ENCODE measurements around the gene NSUN4. TPM values are rescaled to one million over a fixed set of nuclear protein-coding genes. Genes with fewer than 3 reads are reported as not detected.

The NSUN4 gene
- total RNA-seq, 1 experiment from 2014 or later, result 16.7 TPM

- Histone ChIP-seq H3K36me3 (no peaks in the 10 kb centered on the region; the same call in 1 of the 2 replicates), H3K27me3 (no peaks in the 10 kb centered on the region), H3K9me3 (peaks cover 4% of the 10 kb centered on the region; the same call in 1 of the 2 replicates), H3K4me3 (no peak within 1 kb of the TSS)
- no peak for DNase-seq
Observed at GRCh38 chr1:46394108-46394871, 53.7 kb downstream of the NSUN4 start, which contains the start of gene FAAH. FAAH (plus strand) TSS chr1:46394317; CDS start chr1:46394349, 32 bp downstream.

- no peaks in the 10 kb centered on the region; the same call in 1 of the 2 replicates for H3K36me3 ChIP-seq
- H3K4me3 ChIP-seq, result no peak overlapping the region
- H3K27me3 ChIP-seq, result no peaks in the 10 kb centered on the region
- peaks cover 4% of the 10 kb centered on the region; the same call in 1 of the 2 replicates for H3K9me3 ChIP-seq
- peak; percentile 39 for DNase-seq
Observed at GRCh38 chr1:46394872-46395465, 54.4 kb downstream of the NSUN4 start.

- H3K4me3 ChIP-seq, result no peak overlapping the region
- no peak for DNase-seq
- no peaks in the 10 kb centered on the region; the same call in 1 of the 2 replicates for H3K36me3 ChIP-seq
- no peaks in the 10 kb centered on the region for H3K27me3 ChIP-seq
- peaks cover 4% of the 10 kb centered on the region; the same call in 1 of the 2 replicates for H3K9me3 ChIP-seq
Observed at GRCh38 chr1:46396441-46397398, 56.1 kb downstream of the NSUN4 start.

- H3K36me3 ChIP-seq, result no peaks in the 10 kb centered on the region; the same call in 1 of the 2 replicates
- no peaks in the 10 kb centered on the region for H3K9me3 ChIP-seq
- no peak overlapping the region for H3K4me3 ChIP-seq
- no peaks in the 10 kb centered on the region for H3K27me3 ChIP-seq
- DNase-seq, result no peak
Observed at GRCh38 chr1:46399307-46399706, 58.7 kb downstream of the NSUN4 start.

DNA sequence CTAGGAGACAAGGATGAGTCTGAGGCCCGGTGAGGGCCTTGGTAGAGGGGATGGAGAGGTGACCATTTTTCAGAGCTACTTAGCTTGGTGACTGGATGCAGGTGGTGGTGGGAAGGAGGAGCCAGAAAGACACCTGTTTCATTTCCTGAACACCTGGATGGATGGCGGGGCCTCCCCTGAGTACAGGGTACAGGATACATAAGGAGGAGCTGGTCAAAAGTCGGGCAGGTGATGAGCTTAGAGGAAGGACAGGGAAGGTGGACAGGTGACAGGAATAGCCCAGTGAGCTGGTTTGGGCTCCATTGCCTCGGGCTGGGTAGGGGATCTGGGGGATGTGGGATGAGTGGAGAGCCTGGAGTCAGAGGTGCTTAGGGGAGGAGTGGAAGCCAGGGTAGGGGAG is 59.8 kb downstream of the NSUN4 start:
- Histone ChIP-seq H3K27me3 (no peaks in the 10 kb centered on the region), H3K9me3 (no peaks in the 10 kb centered on the region), H3K36me3 (no peaks in the 10 kb centered on the region; the same call in 1 of the 2 replicates), H3K4me3 (no peak overlapping the region)
- no peak for DNase-seq

GRCh38 chr1:46401154-46401913 is 60.7 kb downstream of the NSUN4 start:
- no peaks in the 10 kb centered on the region for H3K27me3 ChIP-seq
- H3K4me3 ChIP-seq, result no peak overlapping the region
- no peaks in the 10 kb centered on the region for H3K9me3 ChIP-seq
- no peaks in the 10 kb centered on the region; the same call in 1 of the 2 replicates for H3K36me3 ChIP-seq
- peak; percentile 34 for DNase-seq

DNA sequence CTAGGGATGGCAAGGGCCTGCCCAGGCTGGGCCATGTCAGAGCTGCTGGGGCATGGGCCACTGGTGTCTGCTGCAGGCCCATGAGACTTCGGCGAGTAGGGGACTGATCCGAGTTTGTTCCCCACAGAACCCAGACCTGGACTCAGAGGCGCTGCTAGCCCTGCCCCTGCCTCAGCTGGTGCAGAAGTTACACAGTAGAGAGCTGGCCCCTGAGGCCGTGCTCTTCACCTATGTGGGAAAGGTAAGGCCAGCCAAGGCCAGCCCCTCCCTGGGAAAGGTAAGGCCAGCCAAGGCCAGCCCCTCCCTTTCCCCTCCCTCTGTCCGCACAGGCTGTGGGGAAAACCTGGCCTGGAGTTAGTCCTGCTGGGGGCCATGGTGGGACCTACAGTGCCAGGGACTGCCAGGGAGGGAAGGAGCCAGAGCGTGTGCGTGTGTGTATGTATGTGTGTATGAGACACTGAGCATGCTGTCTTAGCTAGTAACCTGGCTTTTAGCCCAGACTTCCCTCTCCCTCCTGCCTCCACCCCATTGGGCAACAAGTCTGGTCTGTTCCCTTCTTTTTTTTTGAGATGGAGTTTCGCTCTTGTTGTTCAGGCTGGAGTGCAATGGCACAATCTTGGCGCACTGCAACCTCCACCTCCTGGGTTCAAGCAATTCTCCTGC is 61.5 kb downstream of the NSUN4 start:
- H3K4me3 ChIP-seq, result no peak overlapping the region
- DNase-seq, result peak; percentile 40
- H3K27me3 ChIP-seq, result no peaks in the 10 kb centered on the region
- no peaks in the 10 kb centered on the region for H3K9me3 ChIP-seq
- H3K36me3 ChIP-seq, result no peaks in the 10 kb centered on the region; the same call in 1 of the 2 replicates

GRCh38 chr1:46403916-46404315 is 63.3 kb downstream of the NSUN4 start:
- Histone ChIP-seq H3K27me3 (no peaks in the 10 kb centered on the region), H3K9me3 (no peaks in the 10 kb centered on the region), H3K4me3 (no peak overlapping the region), H3K36me3 (no peaks in the 10 kb centered on the region; the same call in 1 of the 2 replicates)
- no peak for DNase-seq

DNA sequence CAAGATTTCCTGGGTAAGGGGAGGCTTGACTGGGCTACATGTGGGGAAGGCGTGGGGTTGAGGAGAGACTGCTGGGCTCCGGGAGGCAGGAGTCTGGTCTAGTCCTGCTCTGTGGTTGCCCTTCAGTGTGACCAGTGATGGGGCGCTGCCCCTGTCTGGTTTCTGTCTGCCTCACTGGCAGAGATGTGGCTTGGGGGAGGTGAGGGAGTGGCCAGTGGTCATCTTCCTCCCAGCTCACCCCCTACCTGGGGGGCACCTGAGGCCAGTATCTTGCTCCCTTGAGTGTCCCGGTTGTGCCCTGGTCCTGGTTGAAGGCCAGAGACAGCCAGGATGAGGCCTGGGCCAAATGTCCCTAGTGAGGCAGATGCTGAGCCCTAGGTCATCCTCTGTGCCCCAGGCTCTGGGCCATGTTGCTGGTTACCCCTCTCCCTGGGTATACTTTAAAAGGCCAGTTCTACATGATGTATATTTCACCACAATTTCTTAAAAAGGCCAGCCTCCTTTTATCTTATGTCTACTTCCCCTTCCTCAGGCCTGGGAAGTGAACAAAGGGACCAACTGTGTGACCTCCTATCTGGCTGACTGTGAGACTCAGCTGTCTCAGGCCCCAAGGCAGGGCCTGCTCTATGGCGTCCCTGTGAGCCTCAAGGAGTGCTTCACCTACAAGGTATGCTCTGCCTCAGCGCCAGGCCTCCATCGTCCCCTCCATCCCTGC is 64.0 kb downstream of the NSUN4 start:
- no peak overlapping the region for H3K4me3 ChIP-seq
- no peaks in the 10 kb centered on the region for H3K27me3 ChIP-seq
- no peaks in the 10 kb centered on the region; the same call in 1 of the 2 replicates for H3K36me3 ChIP-seq
- H3K9me3 ChIP-seq, result no peaks in the 10 kb centered on the region
- no peak for DNase-seq

- Histone ChIP-seq H3K27me3 (no peaks in the 10 kb centered on the region), H3K36me3 (no peaks in the 10 kb centered on the region; the same call in 1 of the 2 replicates), H3K9me3 (no peaks in the 10 kb centered on the region), H3K4me3 (no peak overlapping the region)
- DNase-seq, result no peak
Observed at GRCh38 chr1:46405197-46405555, 64.6 kb downstream of the NSUN4 start.

DNA sequence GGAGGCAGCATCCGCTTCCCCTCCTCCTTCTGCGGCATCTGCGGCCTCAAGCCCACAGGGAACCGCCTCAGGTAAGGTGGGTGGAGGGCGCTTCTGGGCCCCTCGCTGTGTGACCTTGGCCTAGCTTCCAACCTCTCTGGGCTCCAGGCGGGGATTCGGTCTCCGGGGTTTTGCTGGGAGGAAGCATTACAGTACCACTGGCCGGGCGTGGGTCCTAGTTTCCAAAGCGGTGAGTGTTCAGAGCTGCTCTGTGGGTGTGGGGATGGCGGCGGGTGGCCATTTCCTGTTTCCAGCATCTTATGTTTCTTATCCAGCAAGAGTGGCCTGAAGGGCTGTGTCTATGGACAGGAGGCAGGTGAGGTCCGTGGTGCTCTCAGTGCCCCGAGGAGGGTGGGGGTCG is 65.1 kb downstream of the NSUN4 start:
- Histone ChIP-seq H3K36me3 (no peaks in the 10 kb centered on the region; the same call in 1 of the 2 replicates), H3K4me3 (no peak overlapping the region), H3K9me3 (no peaks in the 10 kb centered on the region), H3K27me3 (no peaks in the 10 kb centered on the region)
- no peak for DNase-seq

GRCh38 chr1:46406881-46407608 is 66.4 kb downstream of the NSUN4 start:
- Histone ChIP-seq H3K36me3 (no peaks in the 10 kb centered on the region), H3K9me3 (no peaks in the 10 kb centered on the region), H3K4me3 (no peak overlapping the region), H3K27me3 (no peaks in the 10 kb centered on the region)
- no peak for DNase-seq

- no peaks in the 10 kb centered on the region for H3K36me3 ChIP-seq
- no peak for DNase-seq
- H3K4me3 ChIP-seq, result no peak overlapping the region
- no peaks in the 10 kb centered on the region for H3K9me3 ChIP-seq
- H3K27me3 ChIP-seq, result no peaks in the 10 kb centered on the region
Observed at GRCh38 chr1:46407636-46408035, 67.0 kb downstream of the NSUN4 start.

GRCh38 chr1:46408356-46409062 is 67.9 kb downstream of the NSUN4 start:
- no peaks in the 10 kb centered on the region for H3K36me3 ChIP-seq
- no peak for DNase-seq

More at GRCh38 chr1:46408356-46409062, 67.9 kb downstream of the NSUN4 start:
- Histone ChIP-seq H3K4me3 (no peak overlapping the region), H3K27me3 (no peaks in the 10 kb centered on the region), H3K9me3 (no peaks in the 10 kb centered on the region)

All from MG63 (cell line).